HG03060 (cell line): Measurements from ENCODE around the gene NISCH.
A peak's percentile ranks its signal among the peaks of the same experiment; 100 is the strongest.

Experiments
- ATAC-seq: cut with Tn5 transposase; IDR thresholded peaks from one replicate; pipeline ENCODE4 v1.9.1; 2021; ENCODE audit warnings: low read depth, moderate number of reproducible peaks; ENCODE audit not compliant: unreplicated experiment

The NISCH gene

DNA sequence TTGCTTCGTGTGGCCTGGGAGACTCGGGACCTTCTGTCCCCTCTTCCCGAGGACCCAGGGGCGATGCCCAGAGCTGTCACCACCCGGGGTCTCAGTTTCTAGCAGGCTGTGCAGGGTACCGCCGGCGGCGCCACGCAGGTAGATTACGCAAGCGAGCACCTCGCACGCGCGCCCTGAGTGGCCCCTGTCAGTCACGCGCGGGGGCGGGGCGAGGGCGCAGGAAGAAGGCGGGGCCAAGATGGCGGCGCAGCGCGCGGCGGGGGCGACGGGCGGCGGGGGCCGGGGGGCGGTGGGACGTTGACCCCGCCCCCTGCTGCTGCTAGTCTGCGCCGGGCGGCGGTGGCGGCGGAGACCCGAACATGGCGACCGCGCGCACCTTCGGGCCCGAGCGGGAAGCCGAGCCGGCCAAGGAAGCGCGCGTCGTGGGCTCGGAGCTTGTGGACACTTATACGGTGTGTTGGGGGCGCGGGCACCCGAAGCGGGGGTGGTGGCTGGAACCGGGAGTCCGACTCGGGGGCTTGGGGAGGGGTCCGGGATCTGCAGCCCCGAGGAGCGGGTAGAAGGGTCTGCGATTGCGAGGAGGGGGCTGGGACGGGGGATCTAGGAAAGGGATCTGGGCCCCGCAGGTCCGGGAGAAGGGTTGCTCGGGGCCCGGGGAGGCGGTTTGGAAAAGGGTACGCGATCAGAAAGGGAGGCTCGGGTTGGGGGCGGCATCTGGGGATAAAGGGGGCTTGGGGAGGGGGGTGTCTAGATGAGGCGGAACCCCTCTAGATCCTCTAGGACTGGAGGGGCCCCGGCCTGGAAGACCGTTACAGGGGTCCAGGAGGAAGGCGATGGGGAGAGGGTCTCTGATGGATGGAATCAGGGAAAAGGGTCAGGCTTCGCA is at the start of gene NISCH:
Gene NISCH, plus strand, starts transcription at position 322 of the 886 bp plus-strand sequence. Its CDS starts 38 bp downstream, at position 360.
- ATAC-seq, result peak; percentile 36

DNA sequence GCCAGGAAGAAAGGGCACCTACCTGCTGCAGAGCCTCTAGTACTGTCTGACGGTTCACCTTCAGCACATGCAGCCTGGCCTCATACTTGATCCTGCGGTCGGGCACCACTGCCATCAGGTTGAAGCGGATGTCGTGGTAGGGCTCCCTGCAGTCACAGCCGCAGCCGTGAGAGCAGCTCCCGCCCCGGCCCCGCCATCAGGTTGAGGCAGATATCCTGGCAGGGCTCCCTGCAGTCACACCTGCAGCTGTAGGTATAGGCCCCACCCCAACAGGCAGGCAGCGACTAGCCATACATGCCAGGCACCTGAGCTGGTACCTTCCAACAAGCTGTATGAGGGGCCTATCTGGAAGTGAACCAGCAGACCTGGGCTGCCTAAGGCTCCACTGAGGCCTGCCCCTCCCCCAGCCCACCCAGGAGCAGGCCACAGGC is 49.2 kb upstream of the NISCH start:
- ATAC-seq, result no peak

DNA sequence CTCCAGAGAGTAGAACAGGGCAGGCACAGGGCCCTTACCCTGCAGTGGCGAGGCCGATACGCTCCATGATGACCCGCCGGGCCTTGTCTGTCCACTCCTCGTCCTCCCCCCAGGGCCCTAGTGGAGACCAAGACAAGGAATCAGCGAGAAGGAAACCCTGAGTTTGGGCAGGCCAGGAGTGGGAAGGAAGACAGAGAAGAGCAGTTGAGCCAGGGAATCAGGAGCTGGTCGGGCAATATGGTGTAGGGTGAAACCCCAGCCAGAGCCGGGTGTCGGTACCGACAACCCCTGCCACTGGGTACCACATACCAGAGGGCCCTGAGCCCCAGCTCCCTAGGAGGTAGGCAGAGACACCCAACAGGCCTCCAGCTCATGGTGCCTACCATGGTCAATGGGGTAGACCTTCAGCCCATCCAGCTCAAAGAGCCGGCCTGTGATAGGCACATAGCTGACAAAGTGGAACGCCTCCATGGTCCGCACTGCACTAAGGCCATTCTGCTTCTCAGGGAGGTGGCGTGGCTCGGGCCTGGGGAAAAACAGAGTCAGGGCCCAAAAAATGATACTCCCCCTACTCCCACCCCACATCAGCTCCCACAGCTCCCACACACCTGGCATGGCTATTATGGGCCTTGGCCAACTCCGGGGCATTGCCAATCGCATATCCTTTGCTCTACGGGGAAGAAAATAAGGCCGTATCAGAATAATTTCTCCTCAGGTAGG is 48.5 kb upstream of the NISCH start:
- ATAC-seq, result no peak

DNA sequence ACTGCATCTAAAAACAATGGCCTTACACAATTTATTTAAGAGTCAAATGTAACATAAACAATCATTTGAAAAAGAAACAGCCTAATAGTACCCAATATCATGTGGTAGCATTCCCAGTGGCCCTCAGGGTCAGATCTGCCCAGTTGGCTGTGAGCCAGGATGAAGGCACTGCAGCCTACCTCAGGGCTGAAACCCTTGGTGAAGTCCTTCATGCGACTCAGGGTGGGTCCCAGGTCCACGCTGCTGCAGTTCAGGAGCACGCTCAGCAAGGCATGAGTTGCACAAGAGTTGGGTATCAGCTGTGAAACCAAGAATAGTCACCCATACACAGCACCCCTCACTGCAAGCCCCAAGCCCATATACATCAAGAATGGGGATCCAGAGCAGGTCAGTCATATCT is 47.6 kb upstream of the NISCH start:
- ATAC-seq, result no peak

DNA sequence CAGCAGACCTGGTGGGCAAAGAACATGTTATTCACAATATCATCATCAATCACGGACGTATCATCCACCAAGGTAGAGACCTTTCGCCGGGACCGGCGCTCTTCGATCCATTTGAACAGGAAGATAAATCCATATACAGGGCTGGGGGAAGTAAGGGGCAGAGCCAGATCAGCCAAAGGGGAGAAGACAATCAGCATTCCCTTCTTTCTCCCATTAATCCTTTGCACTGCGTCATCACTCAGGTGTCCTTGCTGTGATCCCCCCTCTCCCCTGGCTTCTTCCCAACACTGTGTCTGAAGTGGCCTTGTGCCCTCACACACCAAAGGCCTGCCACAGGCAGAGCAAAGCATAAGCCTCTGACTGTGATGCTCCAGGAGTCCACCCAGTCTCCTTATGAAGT is 46.9 kb upstream of the NISCH start:
- no peak for ATAC-seq

DNA sequence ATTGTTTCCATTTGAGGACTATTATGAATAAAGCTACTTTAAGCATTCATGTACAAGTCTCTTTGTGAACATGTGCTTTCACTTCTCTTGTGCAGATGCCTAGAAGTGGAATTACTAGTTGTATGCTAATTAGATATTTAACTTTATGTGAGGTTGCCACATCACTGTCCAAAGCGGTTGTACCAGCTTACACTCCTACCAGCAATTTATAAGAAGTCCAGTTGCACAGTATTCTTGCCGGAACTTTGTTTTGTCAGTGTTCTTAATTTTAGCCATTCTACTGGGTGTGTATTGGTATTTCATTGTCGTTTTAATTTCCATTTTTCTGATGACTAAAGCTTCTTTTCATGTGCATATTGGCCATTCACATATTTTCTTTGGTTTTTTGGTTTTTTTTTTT is 39.6 kb upstream of the NISCH start:
- ATAC-seq, result no peak

DNA sequence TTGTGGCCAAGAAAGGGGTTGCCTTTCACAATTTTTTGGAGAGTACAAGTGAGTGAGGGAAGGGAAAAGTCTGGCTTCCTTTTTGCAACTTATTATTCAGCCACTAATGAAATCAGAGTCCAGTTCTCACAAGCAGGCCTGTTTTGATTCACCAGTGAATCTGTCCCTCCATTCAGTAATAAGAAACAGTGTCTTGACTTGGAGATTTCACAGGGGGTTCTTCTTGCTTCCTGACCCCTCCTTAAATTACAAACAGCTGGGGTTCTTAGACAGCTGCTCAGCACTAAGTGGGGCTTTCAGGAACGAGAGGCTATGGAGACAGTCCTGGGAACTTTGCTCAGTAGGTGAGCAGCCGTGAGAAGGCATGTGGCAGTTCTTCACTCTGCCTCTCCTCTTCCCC is 35.0 kb upstream of the NISCH start:
- no peak for ATAC-seq

DNA sequence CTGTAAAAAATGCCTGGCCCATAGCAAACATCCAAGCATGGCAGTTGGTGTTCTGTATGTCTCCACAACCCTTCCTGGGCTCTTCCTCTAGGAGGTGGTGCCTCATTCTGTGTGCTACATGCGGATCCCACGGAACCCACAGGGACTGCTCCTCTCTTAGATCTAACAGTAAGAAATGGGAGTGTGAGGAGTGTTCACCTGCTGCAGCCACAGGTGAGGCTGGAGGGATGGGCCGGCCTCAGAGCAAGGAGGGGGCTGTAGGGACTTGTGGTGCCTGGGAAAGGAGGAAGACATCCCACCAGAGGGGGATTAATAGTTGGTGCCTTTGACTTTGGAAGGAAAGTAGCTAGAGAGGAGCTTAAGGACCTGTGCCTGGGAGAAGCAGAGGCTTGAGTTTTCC is 32.7 kb upstream of the NISCH start:
- ATAC-seq, result no peak

DNA sequence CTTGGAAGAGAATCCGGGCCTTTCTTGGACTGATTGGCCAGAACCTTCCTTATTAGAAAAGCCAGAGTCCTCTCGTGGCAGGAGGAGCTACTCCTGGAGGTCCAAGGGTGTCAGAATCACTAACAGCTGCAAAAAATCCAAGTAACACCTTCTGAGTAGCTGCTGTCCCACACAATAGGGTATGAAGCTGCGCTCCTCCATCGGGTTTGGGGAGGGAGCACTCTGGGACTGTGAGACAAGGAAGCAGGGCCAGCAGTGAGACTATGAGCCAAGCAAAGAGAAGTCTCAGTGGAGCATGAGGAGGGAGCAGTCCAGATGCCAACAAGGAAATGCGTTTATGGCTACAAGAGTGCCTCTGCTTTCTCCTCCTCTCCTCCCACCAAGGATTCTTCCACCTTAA is 32.2 kb upstream of the NISCH start:
- no peak for ATAC-seq

DNA sequence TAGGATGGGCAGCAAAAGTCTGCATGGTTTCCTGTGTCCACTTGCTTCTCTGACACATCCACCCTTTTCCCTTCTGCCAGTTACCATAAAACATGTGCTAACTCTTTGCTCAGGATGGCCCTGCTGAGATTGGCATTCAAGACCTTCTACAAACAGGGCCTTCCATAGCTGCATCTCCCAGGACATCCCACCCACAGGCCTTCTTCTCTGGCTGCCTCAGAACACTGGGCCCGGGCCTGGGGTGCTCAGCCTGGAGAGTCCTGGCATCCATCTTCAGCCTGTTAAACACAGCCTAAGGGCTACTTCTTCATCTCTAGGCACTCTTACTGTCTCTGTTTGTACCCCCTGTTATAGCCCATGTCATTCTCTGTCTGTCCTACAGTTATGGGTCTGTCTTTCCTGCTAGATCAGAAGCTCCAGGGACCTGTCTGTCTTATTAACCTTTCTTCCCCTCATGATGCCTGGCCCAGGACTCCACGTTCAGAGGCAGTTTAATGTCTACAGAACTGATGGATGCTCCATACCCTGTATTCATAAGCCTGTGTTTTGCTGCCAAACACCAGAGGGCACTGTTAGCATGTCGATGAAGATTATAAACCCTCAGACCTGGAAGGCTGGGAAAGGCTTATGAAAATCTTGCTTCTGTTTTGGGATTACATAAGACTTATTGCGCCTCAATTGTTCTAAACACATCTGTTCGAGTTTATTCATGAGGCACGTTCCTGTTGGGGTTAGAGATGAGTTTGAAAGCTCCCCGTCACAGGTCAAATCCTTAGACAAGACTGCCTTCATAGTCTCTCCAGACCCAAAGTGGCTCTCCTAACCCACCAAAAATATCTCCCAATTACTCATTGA is 27.0 kb upstream of the NISCH start:
- ATAC-seq, result no peak

DNA sequence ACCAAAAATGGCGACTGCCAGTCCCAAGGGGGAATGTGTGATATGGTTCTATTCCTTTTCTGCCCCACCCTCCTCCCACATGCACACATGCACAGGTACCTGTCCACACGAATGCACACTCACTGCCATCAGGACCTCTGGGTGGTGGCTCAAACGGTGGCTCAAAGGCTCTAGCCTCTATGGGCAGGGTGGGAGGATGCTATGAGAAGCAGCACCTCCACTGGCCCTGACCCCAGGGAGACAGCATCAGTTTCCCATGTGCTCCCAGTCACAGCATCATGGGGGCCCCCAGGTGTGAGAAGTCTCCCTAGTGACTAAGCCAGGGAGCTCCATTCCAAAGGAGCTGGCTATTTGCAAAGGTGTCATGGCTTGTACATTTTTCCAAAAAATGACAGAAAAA is 26.4 kb upstream of the NISCH start:
- no peak for ATAC-seq

DNA sequence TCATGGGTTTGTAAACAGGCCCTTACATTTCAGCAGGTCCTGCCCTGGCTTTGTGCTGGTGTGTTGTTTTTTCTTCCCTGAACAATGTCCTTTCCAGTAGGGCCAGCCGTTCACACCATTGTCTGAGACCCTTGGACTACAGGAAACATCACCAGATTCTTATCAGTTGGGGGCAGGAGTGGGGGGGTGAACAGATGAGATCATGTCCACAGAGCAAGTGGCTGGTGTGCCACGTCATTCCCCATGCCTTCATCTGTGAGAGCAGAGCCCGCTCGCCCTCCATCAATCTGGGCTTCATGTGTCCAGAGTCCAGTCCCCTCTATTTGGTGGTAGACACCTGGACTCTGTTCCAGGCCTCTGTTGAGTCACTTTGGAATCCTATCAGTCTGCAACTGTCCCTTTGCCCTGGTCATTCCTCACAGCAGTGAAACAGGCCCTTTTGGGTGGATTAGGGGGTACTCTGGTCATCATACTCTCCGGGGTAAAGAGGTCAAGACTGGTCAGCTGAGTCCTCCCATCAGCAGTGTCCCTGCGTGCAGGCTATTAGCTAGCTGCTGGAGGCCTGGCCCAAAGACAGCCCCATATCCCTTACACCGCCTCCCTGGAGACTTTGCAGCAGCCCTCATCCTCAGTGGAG is 25.5 kb upstream of the NISCH start:
- no peak for ATAC-seq

DNA sequence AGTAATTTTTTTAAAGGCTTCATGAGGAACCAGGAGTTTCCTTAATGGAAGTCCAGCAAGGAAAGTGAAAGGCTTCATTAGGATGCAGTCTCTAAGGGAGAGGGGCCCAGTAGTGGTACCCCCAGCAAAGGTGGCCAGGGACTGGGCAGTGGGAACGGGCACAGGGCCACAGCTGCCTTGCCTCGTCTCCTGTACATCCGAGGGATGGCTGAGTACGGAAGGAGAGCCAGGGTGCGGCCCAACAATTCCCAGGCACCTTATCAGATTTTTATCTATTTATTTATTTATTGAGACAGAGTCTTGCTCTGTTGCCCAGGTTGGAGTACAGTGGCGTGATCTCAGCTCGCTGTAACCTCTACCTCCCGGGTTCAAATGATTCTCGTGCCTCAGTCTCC is 25.0 kb upstream of the NISCH start:
- ATAC-seq, result no peak

DNA sequence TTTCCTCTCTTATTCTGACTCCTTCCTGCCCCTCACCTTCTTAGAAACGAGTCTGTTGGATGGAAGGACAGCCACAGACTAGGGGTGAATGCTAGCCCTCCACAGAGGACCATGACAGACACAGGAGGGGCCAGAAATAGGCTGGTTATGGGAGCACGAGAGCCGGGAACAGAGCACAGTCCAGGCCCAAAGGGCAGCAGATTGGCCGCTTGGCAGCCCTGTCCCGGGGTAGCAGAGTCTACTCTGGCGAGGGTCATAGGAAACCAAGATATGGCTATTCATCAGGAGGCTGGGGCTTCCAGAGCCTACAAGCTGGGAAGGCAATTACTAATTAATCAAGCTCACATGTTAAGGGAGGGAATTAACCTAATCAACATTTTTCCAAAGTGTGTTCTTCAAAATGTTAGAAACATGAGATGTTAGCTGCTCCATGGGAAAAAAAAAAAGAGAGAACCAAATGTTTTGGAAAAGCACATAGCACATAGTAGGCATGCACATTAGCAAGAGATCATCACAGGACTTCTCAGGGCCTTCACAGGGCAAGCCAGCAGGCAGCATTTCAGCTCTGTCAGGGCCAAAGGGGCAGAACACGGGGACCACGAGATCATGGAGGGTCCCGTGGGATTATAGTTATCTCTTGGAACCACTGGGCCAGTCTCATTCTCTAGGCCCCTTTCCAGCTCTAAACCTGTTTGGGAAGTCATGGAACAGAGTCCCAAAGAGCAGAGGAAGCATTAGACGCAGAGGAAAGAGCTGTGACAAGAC is 23.8 kb upstream of the NISCH start:
- ATAC-seq, result no peak

DNA sequence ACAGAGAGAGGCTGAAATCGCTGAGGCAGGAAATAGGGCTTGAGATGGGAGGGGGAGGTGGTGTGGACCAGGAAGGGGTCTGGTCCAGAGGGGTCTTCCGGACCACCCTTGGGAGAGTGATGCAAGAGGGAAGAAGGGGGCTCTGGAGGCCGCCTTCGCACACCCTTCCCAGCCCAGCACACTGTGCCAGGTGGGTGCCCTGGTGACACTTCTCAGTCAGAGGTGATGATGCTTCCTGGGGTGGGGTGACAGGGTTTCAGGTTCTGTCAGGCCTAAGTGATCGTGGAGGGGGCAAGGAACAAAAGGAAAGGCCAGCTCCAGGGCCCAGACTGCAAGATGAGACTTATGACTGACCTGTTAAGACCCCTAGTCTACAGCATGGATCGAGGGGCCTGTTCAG is 23.2 kb upstream of the NISCH start:
- ATAC-seq, result no peak

DNA sequence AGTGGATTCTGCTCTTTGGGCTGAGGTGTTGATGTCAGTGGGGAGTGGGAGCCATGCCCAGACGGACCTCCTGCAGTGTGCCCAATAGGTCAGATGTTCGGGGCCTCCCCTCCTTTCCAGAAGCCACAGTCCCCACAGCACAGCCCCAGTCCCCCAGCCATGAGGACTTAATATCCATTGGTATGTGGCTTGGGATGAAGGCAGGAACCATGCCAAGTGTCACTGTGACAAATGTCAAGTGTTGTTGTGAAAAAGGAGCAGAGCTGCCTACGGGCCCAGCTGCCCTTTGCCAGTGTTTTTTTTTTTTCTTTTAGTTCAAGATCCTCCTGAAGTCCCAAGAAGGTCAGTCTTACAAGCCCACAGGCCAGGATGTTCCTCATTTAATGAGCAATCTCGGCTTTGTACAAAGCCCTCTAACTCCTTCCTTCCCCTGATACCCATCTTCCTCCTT is 22.7 kb upstream of the NISCH start:
- no peak for ATAC-seq

DNA sequence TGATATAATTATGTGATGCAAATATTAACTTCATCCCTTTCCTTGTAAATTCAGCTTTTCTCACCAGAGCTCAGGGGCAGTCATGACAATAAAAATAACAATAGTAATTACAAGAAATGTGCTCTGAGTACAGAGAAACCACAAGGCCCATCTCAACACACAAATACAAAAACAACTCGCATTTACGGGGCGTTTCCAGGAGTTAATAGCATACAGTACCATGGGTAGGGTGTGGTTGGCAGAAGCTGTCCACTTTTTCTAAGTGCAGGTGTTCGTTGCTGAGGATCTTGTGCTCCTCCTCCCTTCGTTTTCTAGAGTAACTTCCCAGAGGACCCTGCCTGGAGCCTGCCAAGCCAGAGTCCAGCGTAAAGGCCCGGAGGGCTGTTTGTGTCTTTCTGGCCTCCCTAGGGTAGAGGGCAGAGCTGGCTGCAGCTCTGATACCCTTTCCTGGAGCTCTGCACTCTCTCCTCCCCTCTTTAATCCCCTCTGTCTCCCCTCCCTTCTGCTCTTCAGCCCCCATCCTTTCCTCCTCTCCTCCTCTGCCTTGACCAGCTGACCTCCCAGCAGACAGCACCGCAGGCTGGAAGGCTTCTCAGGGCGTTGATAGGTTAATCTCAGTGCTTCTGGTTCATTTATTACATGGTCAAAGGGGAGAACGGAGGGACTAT is 21.9 kb upstream of the NISCH start:
- no peak for ATAC-seq

DNA sequence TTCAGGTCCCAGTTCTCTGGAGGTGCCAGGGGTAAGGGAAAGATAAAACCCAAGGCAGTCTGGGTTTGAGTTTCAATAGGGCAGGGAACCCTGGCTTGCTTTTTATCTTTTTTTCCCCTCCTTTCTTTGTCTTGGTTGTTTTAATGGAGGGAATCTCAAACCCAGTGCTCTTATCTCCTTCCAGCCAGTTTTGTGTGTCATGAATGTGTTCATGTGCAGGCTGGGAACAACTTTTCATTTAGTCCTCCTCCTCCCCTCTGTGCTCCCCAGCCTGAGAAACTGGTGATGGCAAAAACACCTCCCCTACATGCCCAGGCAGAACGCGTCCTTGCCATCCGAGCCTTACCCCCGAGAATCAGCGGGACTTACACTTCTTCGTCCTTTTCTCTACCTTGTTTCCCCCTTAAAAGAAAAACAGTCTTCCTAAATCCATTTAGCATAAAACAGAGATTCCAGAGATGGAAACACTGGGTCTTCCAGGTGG is 21.4 kb upstream of the NISCH start:
- no peak for ATAC-seq

DNA sequence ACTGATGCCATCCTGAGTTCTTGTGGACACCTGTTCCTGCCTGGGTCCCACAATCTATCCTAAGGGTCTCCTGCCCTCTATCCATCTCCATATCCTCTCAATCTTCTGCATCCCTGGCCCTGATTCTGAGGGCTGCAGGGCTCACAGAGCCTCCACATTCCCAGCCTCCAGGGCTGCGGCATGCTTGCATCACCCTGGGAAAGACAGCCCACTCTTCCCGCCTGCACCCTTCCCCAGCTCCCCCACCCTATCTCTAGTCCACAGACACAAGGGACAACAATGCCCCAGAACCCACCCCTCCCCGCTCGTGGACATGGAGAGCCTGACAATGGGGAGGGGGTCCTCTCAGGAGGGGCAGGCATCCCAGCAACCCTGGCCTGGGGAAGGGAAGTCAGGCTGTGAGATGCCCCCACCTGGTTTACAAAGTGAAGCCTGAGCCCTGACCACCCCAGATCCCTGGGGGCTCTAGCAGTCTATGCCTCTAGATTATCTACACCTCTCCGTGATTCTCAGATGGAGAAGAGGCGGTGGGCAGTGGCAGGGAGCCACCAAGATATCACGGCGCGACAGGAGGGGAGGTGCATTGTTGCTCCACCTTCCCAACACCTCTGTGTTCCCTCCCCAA is 20.8 kb upstream of the NISCH start:
- ATAC-seq, result no peak
